ENCODE results near the gene DIDO1.

The DIDO1 gene

DNA sequence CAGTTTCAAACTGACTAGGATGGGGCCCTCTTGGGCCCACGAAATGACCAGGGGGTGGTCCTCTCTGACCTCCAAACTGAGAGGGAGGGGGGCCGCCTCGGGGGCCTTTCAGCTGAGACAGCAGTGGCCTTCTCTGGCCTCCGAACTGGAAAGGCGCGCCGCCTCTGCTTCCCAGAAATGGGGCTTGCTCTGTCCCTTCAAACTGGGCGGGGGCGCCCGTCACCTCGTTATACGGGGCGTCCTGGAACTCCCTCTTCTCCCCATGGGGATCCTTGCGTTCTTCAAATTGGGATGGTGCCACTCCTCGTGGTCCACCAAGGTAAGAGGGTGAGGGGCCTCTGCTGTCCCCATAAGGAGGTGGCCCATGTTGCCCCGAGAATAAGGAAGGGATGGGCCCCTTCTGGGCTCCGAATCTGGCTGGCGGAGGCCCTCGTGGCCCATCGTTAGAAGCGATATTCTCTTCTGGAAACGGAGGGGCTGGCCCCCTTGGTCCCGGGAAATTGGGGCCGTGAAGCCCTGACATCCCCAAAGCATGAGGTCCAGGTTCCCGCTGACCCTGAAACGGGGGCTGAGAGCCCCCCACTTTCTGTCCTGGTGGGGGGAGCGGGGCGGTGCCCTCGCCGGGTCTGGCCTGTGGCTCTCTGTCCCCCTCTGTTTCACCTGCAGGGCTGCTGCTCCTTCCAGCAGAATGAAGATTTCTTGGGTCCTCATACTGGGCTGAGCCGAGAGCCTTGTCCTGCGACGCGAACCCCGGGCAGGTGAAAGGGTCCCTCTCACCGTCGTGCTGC, 46.0 kb downstream of the DIDO1 start:
- H3K4me3 ChIP-seq (replicated peaks; ENCODE audit: low read depth, low read length): no peak overlapping the region
- no peak for DNase-seq (ENCODE audit: low read depth)
- TF ChIP-seq, protein P1, sequence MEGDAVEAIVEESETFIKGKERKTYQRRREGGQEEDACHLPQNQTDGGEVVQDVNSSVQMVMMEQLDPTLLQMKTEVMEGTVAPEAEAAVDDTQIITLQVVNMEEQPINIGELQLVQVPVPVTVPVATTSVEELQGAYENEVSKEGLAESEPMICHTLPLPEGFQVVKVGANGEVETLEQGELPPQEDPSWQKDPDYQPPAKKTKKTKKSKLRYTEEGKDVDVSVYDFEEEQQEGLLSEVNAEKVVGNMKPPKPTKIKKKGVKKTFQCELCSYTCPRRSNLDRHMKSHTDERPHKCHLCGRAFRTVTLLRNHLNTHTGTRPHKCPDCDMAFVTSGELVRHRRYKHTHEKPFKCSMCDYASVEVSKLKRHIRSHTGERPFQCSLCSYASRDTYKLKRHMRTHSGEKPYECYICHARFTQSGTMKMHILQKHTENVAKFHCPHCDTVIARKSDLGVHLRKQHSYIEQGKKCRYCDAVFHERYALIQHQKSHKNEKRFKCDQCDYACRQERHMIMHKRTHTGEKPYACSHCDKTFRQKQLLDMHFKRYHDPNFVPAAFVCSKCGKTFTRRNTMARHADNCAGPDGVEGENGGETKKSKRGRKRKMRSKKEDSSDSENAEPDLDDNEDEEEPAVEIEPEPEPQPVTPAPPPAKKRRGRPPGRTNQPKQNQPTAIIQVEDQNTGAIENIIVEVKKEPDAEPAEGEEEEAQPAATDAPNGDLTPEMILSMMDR (IDR thresholded peaks at IDR 0.05; ENCODE audit: low read length, missing control alignments): no peak

DNA sequence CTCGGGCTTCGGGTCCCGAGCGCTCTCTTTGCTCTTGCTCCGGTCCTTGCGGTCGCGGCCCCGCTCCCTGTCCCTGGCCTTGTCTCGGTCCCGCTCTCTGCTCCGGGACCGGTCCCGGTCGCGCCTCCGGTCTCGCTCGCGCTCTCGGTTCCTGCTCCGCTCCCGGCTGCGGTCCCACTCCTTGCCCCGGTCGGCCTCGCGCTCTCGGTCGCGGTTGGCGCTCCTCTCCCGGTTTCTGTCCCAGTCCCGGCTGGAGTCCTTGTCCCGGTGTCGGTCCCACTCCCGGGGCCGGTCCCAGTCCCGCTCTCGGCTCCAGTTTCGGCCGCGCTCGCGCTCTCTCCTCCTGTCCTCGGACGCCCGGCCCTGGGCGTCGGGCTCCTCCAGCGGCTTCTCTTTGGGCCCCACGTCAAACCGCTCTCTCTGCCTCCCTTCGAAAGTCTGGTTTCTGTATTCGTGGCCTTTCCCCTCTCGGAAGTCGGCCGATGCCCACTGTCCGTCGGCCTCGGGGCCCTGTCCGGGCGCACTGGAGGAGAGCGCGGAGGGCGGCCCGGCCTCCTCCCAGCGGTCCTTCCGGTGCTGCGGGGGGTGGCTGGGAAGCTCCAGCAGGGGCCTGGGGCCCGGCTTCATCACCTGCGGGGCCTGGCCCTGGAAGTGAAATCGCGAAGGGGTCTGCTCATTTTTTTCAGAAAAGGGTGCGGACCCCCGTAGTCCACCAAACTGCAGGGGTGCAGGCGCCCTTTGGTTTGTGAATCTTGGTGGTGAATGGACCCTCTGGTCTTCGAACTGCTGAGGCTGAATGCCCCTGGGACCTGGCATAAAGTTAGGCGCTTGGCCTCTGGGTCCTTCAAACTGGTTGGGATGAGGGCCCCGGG, 46.8 kb downstream of the DIDO1 start:
- DNase-seq (ENCODE audit: low read depth): no peak
- no peak overlapping the region for H3K4me3 ChIP-seq (replicated peaks; ENCODE audit: low read depth, low read length)
- TF ChIP-seq, protein P1 (IDR thresholded peaks at IDR 0.05; ENCODE audit: low read length, missing control alignments): no peak

DNA sequence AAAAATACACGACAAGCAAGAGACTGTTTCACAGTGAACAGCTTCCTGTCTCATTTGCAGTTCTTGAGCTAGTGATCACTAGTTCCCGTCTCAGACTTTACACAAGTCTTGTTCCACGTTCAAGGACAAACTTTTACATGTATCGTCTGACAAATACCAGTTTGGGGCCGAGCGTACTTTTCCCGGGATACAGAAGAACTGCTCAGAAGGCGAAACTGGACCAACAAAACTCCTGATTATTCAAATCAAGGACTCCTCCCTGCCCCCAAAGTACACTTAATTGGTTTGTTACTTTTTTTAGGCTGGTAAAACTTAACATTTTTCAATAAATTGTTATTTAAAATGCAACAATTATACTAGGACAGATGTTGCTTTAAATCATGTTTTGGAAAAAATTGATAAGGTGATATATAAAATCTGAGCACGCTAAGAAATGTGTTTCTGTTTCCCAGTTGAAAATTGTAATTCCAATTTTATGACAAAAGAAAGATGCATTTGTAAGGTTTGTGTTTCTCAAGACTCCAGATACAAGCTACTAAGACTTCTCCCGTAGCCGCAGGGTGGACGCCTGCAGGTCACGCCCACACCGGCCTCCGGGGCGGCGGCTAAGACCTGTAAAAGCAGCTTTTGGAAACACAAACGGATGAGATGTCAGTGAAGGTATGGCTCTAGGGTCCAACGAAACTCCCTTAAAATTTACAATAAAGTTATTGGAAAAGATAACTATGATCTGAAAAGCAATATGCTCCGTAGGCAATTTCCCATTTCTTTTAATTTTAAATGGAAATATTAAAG, 47.9 kb downstream of the DIDO1 start:
- TF ChIP-seq, protein P1 (IDR thresholded peaks at IDR 0.05; ENCODE audit: low read length, missing control alignments): no peak
- H3K4me3 ChIP-seq (replicated peaks; ENCODE audit: low read depth, low read length): no peak overlapping the region
- no peak for DNase-seq (ENCODE audit: low read depth)

DNA sequence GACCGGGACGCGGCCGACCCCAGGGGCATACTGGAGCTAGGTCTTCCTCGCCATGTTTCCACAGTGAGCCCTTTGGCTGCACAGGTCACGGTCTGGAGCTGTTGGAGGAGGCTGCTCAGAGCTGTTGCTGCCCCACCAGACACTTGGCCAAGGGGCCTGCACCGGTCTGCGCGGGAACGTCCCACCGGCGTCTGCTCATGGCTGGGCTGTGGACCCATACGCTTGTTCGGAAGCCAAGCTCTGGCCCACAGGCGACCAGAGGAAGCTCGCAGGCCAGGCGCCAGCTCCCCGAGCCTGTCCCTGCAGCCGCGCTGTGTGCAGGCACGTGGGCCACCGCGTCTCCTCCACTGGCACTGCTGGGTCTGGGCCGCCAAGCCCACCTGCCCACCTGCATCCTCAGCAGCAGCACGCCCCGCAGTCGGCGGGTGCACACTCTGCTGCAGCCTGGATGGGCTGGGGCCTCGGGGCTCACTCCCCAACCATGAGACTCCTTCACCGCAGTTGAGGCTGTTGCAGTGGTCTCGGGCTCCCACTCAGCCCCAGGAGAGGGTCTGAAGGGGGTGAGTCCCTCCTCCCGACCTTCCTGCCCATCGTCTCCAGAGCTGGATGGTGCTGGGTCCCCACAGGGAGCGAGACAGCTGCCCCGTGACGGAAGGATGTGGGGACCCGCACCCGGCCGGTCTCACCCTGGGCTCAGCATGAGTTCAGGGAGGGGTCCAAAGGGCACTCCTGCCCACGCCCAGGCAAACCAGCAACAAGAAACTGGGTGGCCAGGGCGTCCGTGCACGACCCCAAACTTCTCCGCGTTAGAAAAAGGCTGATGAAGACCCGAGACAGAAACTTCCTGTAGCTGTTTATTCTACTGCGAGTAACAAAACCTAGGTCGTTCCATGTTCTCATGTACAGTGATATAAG, 49.1 kb downstream of the DIDO1 start:
- no peak overlapping the region for H3K4me3 ChIP-seq (replicated peaks; ENCODE audit: low read depth, low read length)
- peak; percentile 70 for DNase-seq (ENCODE audit: low read depth)
- TF ChIP-seq, protein P1 (IDR thresholded peaks at IDR 0.05; ENCODE audit: low read length, missing control alignments): no peak

DNA sequence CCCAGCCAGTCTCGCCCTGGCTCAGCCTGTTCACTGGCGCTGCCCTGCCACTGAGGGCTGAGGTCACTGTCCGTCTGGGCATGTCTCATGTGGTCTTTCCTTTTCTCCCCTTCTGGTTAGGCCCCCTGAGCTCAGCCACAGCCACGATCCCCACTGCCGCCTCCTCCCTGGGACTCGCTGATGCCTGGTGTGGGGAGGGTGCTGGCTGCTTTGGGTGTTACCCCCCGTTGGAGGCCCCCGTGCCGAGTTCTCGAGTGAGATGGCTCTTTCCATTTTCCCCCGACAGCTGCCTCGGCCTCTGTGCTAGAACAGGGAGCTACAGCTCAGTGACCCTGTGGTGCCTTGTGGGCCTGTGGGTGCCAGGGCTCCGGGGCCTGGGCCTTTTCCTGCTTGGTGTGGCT, 49.8 kb downstream of the DIDO1 start:
- DNase-seq (ENCODE audit: low read depth): no peak
- no peak overlapping the region for H3K4me3 ChIP-seq (replicated peaks; ENCODE audit: low read depth, low read length)
- TF ChIP-seq, protein P1 (IDR thresholded peaks at IDR 0.05; ENCODE audit: low read length, missing control alignments): no peak
